Activated CD4-positive, CD25-positive, alpha-beta regulatory T cell treated with anti-CD3 and anti-CD28 coated beads, Interleukin-2, amount 50 U/mL, for 72 hours (primary cell): ENCODE measurements around the gene ZNF416.

Experiments used
- DNase-seq: peaks from one replicate; pipeline ENCODE4 v3.0.0; 2021

ZNF416 gene

GRCh38 chr19:57558525-57558924, 20.2 kb downstream of the ZNF416 start:
- no peak for DNase-seq

- DNase-seq, result no peak
These were observed 21.1 kb downstream of the ZNF416 start for GRCh38 chr19:57557659-57558058.

GRCh38 chr19:57552432-57552831, 26.3 kb downstream of the ZNF416 start:
- no peak for DNase-seq

GRCh38 chr19:57546513-57546912, 32.2 kb downstream of the ZNF416 start:
- DNase-seq, result no peak

GRCh38 chr19:57537953-57538547, 40.7 kb downstream of the ZNF416 start:
- DNase-seq, result no peak

GRCh38 chr19:57527136-57527881, 51.4 kb downstream of the ZNF416 start, which contains the start of gene ZNF549:
Gene ZNF549, plus strand, starts transcription at chr19:57527356. Its CDS starts 218 bp downstream, at chr19:57527574.
- DNase-seq, result peak; percentile 82
